ENCODE data around the gene PELO.

DNA sequence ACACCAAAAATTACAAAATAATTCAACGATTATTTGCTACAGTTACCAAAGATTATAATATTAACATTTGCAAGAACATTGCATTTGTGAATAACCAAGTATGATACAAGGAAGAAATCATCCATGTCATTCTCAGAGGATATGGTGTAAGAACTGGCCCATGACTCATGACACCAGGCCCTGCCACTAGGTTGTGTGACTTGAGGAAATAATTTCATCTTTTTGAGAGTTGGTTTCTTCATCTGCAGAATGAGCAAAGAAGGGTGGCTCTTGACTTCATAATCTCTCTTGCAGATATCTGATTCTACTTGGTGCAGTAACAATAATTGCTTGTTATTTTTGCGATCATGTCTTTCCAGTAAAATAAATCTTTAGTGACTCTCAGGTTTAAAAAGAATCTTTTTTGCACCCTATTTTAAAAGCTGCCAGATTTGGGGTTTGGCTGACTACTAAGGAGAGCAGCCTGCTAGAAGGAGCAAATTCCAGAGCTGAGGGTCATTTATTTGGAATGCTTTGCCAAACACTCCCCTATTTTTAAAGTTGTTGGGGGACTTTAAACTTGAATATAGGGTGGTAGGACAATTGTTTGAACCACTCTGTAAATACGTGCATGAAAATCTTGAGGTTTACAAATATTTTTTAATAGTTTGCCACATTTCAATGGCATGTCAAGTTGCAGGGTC is 23.5 kb downstream of the PELO start:
- TF ChIP-seq RBBP5 (IDR thresholded peaks at IDR 0.05; ENCODE audit: borderline replicate concordance, insufficient read depth, low read length, poor library complexity, severe bottlenecking) = no peak
- no peak for TF ChIP-seq MEIS2 (IDR thresholded peaks at IDR 0.05; ENCODE audit: partially characterized antibody)
- TF ChIP-seq, protein P1, sequence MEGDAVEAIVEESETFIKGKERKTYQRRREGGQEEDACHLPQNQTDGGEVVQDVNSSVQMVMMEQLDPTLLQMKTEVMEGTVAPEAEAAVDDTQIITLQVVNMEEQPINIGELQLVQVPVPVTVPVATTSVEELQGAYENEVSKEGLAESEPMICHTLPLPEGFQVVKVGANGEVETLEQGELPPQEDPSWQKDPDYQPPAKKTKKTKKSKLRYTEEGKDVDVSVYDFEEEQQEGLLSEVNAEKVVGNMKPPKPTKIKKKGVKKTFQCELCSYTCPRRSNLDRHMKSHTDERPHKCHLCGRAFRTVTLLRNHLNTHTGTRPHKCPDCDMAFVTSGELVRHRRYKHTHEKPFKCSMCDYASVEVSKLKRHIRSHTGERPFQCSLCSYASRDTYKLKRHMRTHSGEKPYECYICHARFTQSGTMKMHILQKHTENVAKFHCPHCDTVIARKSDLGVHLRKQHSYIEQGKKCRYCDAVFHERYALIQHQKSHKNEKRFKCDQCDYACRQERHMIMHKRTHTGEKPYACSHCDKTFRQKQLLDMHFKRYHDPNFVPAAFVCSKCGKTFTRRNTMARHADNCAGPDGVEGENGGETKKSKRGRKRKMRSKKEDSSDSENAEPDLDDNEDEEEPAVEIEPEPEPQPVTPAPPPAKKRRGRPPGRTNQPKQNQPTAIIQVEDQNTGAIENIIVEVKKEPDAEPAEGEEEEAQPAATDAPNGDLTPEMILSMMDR (IDR thresholded peaks at IDR 0.05 in 2 of 3, conservative IDR thresholded peaks at IDR 0.05 in 1 of 3; ENCODE audit: insufficient read depth in 2 of 3, low read depth in 1 of 3, low read length in 3 of 3) = no peak
- TF ChIP-seq CAMTA2 (CRISPR knock-in tag; conservative IDR thresholded peaks at IDR 0.05) = no peak
- no peak for TF ChIP-seq POLR2A (conservative IDR thresholded peaks at IDR 0.05)
- TF ChIP-seq CEBPG (CRISPR knock-in tag; IDR thresholded peaks at IDR 0.05) = no peak
- TF ChIP-seq CEBPG (tag; conservative IDR thresholded peaks at IDR 0.05 in 1 of 2, IDR thresholded peaks at IDR 0.05 in 1 of 2) = peak in 1 of 2 experiments; percentile 15; a peak in 1 of 4 replicates
- TF ChIP-seq, protein P2, sequence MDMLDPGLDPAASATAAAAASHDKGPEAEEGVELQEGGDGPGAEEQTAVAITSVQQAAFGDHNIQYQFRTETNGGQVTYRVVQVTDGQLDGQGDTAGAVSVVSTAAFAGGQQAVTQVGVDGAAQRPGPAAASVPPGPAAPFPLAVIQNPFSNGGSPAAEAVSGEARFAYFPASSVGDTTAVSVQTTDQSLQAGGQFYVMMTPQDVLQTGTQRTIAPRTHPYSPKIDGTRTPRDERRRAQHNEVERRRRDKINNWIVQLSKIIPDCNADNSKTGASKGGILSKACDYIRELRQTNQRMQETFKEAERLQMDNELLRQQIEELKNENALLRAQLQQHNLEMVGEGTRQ (CRISPR knock-in tag; IDR thresholded peaks at IDR 0.05) = no peak
- no peak for TF ChIP-seq CCAR2 (IDR thresholded peaks at IDR 0.05; ENCODE audit: low read depth, low read length)
- TF ChIP-seq, protein P3, sequence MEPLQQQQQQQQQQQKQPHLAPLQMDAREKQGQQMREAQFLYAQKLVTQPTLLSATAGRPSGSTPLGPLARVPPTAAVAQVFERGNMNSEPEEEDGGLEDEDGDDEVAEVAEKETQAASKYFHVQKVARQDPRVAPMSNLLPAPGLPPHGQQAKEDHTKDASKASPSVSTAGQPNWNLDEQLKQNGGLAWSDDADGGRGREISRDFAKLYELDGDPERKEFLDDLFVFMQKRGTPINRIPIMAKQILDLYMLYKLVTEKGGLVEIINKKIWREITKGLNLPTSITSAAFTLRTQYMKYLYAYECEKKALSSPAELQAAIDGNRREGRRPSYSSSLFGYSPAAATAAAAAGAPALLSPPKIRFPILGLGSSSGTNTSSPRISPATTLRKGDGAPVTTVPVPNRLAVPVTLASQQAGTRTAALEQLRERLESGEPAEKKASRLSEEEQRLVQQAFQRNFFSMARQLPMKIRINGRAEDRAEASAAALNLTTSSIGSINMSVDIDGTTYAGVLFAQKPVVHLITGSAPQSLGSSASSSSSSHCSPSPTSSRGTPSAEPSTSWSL (CRISPR knock-in tag; IDR thresholded peaks at IDR 0.05; ENCODE audit: borderline replicate concordance) = no peak
- TF ChIP-seq, protein P4, sequence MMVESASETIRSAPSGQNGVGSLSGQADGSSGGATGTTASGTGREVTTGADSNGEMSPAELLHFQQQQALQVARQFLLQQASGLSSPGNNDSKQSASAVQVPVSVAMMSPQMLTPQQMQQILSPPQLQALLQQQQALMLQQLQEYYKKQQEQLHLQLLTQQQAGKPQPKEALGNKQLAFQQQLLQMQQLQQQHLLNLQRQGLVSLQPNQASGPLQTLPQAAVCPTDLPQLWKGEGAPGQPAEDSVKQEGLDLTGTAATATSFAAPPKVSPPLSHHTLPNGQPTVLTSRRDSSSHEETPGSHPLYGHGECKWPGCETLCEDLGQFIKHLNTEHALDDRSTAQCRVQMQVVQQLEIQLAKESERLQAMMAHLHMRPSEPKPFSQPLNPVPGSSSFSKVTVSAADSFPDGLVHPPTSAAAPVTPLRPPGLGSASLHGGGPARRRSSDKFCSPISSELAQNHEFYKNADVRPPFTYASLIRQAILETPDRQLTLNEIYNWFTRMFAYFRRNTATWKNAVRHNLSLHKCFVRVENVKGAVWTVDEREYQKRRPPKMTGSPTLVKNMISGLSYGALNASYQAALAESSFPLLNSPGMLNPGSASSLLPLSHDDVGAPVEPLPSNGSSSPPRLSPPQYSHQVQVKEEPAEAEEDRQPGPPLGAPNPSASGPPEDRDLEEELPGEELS (CRISPR knock-in tag; IDR thresholded peaks at IDR 0.05; ENCODE audit: borderline replicate concordance) = no peak
- TF ChIP-seq CSDE1 (IDR thresholded peaks at IDR 0.05) = no peak
- no peak for TF ChIP-seq RAD21 (CRISPR knock-in tag; conservative IDR thresholded peaks at IDR 0.05 in 1 of 2, IDR thresholded peaks at IDR 0.05 in 1 of 2)
- TF ChIP-seq CHD2 (IDR thresholded peaks at IDR 0.05; ENCODE audit: low read depth, low read length) = no peak
